Sigmoid colon (tissue), 4 donors: ENCODE measurements around the gene CBX7.

Source experiments
- POLR2A ChIP-seq, 2 donors: fragments of 450-650 bp; IDR thresholded peaks; one replicate each; pipeline ENCODE4 v1.6.1; 2016; ENCODE audit warnings: antibody characterized with exemption in 2 of 2, mild to moderate bottlenecking in 2 of 2, moderate library complexity in 2 of 2
- POLR2AphosphoS5 ChIP-seq, 4 donors: sonication (generic); formaldehyde crosslinking; IDR thresholded peaks; one replicate each; pipeline ENCODE4 v1.6.1; 2017; ENCODE audit warnings: antibody characterized with exemption in 4 of 4
- TF ChIP-seq, protein P1 (sequence below), 4 experiments: fragments of 450-650 bp in 3 of 4; fragments of 200-600 bp in 1 of 4; IDR thresholded peaks; one replicate each; pipeline ENCODE4 v1.5.1; 2016 to 2019; ENCODE audit warnings: antibody characterized with exemption in 4 of 4, mild to moderate bottlenecking in 3 of 4, moderate library complexity in 2 of 4

DNA sequence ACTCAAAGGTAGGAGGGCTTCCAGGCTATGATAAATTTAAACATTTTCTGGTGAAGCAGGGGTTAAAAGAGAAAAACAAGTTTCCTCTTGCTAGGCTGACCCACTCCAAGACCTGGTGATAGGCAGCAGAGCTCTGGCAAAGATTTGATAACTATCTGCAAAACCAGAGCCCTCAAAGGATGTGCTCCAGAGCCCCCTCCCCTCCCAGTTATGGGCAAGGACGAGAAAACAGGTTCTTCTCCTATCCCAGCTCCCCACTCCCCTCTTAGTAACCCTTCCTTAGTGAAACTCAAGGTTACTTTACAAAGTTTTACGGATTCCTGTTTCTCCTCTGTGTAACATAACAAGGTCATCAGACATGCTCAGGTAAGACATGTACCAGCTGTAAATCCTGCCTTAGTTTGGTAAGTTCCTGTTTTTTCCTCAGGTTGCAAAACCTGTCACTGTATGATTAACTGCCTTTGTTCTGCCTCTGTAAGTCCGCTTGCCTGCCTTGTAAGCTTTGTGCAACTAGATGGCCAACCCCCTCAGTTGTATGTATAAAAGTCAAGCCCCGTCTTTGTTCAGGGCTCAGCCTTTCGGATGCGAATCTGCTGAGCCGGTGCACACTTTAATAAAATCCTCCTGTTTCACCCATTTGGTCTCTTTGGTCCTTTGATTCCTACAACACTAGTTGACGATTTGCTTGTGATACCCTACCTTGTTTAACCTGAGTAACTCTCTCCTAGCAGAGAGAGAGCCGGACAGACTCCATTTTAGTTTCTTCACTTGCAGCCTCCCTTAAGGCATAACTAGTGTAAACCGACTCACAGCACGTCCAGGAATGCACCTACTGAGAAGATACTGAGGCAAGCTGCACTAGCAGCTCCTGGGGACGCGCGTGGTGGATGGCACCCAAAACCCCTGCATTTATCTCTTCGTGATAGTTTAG, 41.6 kb downstream of the CBX7 start:
- TF ChIP-seq POLR2A (IDR thresholded peaks at IDR 0.05): no peak
- TF ChIP-seq POLR2AphosphoS5 (IDR thresholded peaks at IDR 0.05): no peak
- TF ChIP-seq, protein P1, sequence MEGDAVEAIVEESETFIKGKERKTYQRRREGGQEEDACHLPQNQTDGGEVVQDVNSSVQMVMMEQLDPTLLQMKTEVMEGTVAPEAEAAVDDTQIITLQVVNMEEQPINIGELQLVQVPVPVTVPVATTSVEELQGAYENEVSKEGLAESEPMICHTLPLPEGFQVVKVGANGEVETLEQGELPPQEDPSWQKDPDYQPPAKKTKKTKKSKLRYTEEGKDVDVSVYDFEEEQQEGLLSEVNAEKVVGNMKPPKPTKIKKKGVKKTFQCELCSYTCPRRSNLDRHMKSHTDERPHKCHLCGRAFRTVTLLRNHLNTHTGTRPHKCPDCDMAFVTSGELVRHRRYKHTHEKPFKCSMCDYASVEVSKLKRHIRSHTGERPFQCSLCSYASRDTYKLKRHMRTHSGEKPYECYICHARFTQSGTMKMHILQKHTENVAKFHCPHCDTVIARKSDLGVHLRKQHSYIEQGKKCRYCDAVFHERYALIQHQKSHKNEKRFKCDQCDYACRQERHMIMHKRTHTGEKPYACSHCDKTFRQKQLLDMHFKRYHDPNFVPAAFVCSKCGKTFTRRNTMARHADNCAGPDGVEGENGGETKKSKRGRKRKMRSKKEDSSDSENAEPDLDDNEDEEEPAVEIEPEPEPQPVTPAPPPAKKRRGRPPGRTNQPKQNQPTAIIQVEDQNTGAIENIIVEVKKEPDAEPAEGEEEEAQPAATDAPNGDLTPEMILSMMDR (IDR thresholded peaks at IDR 0.05): no peak
